SK-N-SH (cell line): ENCODE measurements around the gene GRB10. TPM values are rescaled to one million over a fixed set of nuclear protein-coding genes. Genes with fewer than 3 reads are reported as not detected.

Experiments used
- CTCF ChIA-PET: fragments of 300-600, 350-600 bp; formaldehyde crosslinking; extraction: SDS; loops from one replicate; lab custom pipeline; 2021; lab: Yijun Ruan, JAX
- POLR2A ChIA-PET: fragments of 350-600 bp; sonication (Branson Sonifier 250); formaldehyde crosslinking; extraction: SDS; loops from one replicate; lab custom pipeline; 2020; ENCODE audit warnings: antibody characterized with exemption, inconsistent platforms; lab: Yijun Ruan, JAX
- DNase-seq: peaks from one replicate; pipeline ENCODE4 v3.0.0; 2012
- H2AFZ ChIP-seq: fragments of 200-600 bp; sonication (generic); 2 replicates; pipeline ENCODE4 v1.8.1; 2016; ENCODE audit warnings: antibody characterized with exemption, mild to moderate bottlenecking, low read depth
- H3F3A ChIP-seq: fragments of 200-600 bp; sonication (generic); replicated peaks from 2 replicates; pipeline ENCODE3; 2016; ENCODE audit warnings: antibody characterized with exemption, mild to moderate bottlenecking; ENCODE audit not compliant: insufficient read depth
- H3K27ac ChIP-seq, 2 experiments: fragments of 200-500 bp in 1 of 2; fragments of 200-600 bp in 1 of 2; sonication (Bioruptor generic) in 1 of 2; sonication (generic), shearing (Covaris generic) in 1 of 2; 2 replicates each; pipeline versions ENCODE4 v1.5.1 to v1.6.1; 2014 to 2016; ENCODE audit warnings: low read depth in 2 of 2, inconsistent platforms in 1 of 2, low read length in 1 of 2, mild to moderate bottlenecking in 1 of 2, mixed read lengths in 1 of 2
- H3K27me3 ChIP-seq: fragments of 200-600 bp; sonication (generic), shearing (Covaris generic); 2 replicates; pipeline ENCODE4 v1.6.1; 2016; ENCODE audit warnings: mixed run types; ENCODE audit not compliant: insufficient read depth
- H3K36me3 ChIP-seq, 2 experiments: fragments of 200-500 bp in 1 of 2; fragments of 200-600 bp in 1 of 2; sonication (Bioruptor generic) in 1 of 2; sonication (generic) in 1 of 2; replicated peaks in 1 of 2; 2 replicates each; pipeline versions ENCODE3 to v1.5.1; 2014 to 2016; ENCODE audit warnings: low read length in 1 of 2, mild to moderate bottlenecking in 1 of 2; ENCODE audit not compliant: insufficient read depth in 2 of 2, control insufficient read depth in 1 of 2
- H3K4me1 ChIP-seq, 2 experiments: fragments of 200-500 bp in 1 of 2; fragments of 200-600 bp in 1 of 2; sonication (Bioruptor generic) in 1 of 2; sonication (generic), shearing (Covaris generic) in 1 of 2; 2 replicates each; pipeline versions ENCODE4 v1.5.1 to v1.6.1; 2014 to 2016; ENCODE audit warnings: low read depth in 1 of 2, low read length in 1 of 2, mixed run types in 1 of 2; ENCODE audit not compliant: insufficient read depth in 2 of 2, control insufficient read depth in 1 of 2
- H3K4me2 ChIP-seq: fragments of 200-600 bp; sonication (generic), shearing (Covaris generic); 2 replicates; pipeline ENCODE4 v1.6.1; 2017; ENCODE audit warnings: mixed run types
- H3K4me3 ChIP-seq, 2 experiments: fragments of 200-500 bp in 1 of 2; fragments of 200-600 bp in 1 of 2; sonication (Bioruptor generic) in 1 of 2; sonication (generic), shearing (Covaris generic) in 1 of 2; 2 replicates each; pipeline versions ENCODE4 v1.5.1 to v1.8.1; 2014 to 2016; ENCODE audit warnings: low read depth in 2 of 2, inconsistent platforms in 1 of 2, low read length in 1 of 2, mild to moderate bottlenecking in 1 of 2, mixed read lengths in 1 of 2, moderate library complexity in 1 of 2
- H3K79me2 ChIP-seq: fragments of 200-600 bp; sonication (generic); 2 replicates; pipeline ENCODE4 v1.8.1; 2017; ENCODE audit warnings: mild to moderate bottlenecking; ENCODE audit not compliant: insufficient read depth
- H3K9ac ChIP-seq: fragments of 200-600 bp; sonication (generic); 2 replicates; pipeline ENCODE4 v1.6.1; 2017; ENCODE audit warnings: mixed run types
- H3K9me2 ChIP-seq: fragments of 200-600 bp; sonication (generic); 2 replicates; pipeline ENCODE4 v1.6.1; 2017; ENCODE audit warnings: mixed run types
- H3K9me3 ChIP-seq: fragments of 200-600 bp; sonication (generic); 2 replicates; pipeline ENCODE4 v1.6.1; 2017; ENCODE audit warnings: mixed run types, mild to moderate bottlenecking, moderate library complexity
- H4K20me1 ChIP-seq: fragments of 200-600 bp; sonication (generic); 2 replicates; pipeline ENCODE4 v1.6.1; 2017; ENCODE audit warnings: mild to moderate bottlenecking, mixed run types; ENCODE audit not compliant: insufficient read depth
- CTCF ChIP-seq: fragments of 200-600 bp; sonication (generic); IDR thresholded peaks from 2 replicates; pipeline ENCODE4 v1.6.1; 2017; ENCODE audit warnings: antibody characterized with exemption, mild to moderate bottlenecking, moderate library complexity
- EP300 ChIP-seq, 2 experiments: IDR thresholded peaks; 2 replicates each; pipeline versions ENCODE4 v1.4.0 to v1.6.1; 2012; ENCODE audit warnings: borderline replicate concordance in 1 of 2, low read depth in 1 of 2, low read length in 1 of 2
- EZH2phosphoT487 ChIP-seq: fragments of 200-600 bp; sonication (generic); IDR thresholded peaks from 2 replicates; pipeline ENCODE4 v1.6.1; 2017; ENCODE audit warnings: low read depth, mixed run types, mild to moderate bottlenecking, antibody characterized with exemption, moderate library complexity, borderline replicate concordance
- FOSL2 ChIP-seq: IDR thresholded peaks from 2 replicates; pipeline ENCODE4 v1.4.0; 2012; ENCODE audit warnings: low read depth, mild to moderate bottlenecking, moderate library complexity, borderline replicate concordance
- FOXJ3 ChIP-seq: sonication (generic); formaldehyde crosslinking; IDR thresholded peaks from 2 replicates; pipeline ENCODE4 v1.5.1; 2020; ENCODE audit warnings: mild to moderate bottlenecking, missing genetic modification reagents
- FOXM1 ChIP-seq: IDR thresholded peaks from 2 replicates; pipeline ENCODE4 v1.4.0; 2012; ENCODE audit warnings: low read depth, mild to moderate bottlenecking
- GABPA ChIP-seq: IDR thresholded peaks from 2 replicates; pipeline ENCODE4 v1.4.0; 2012; ENCODE audit warnings: low read depth, mild to moderate bottlenecking
- GATA2 ChIP-seq: sonication (generic); formaldehyde crosslinking; IDR thresholded peaks from 2 replicates; pipeline ENCODE4 v1.5.0; 2020; ENCODE audit warnings: mild to moderate bottlenecking, missing genetic modification reagents
- JUND ChIP-seq: IDR thresholded peaks from 2 replicates; pipeline ENCODE4 v1.4.0; 2012
- MAX ChIP-seq: IDR thresholded peaks from 2 replicates; pipeline ENCODE4 v1.4.0; 2012; ENCODE audit warnings: low read depth
- MEF2A ChIP-seq: IDR thresholded peaks from 2 replicates; pipeline ENCODE4 v1.4.0; 2012; ENCODE audit warnings: low read depth, borderline replicate concordance
- MXI1 ChIP-seq: IDR thresholded peaks from 2 replicates; pipeline ENCODE4 v1.6.1; 2012; ENCODE audit warnings: mild to moderate bottlenecking, low read depth, low read length, improper control_type of control experiment
- NFIC ChIP-seq: IDR thresholded peaks from 2 replicates; pipeline ENCODE4 v1.4.0; 2012; ENCODE audit warnings: borderline replicate concordance
- NRF1 ChIP-seq: IDR thresholded peaks from 2 replicates; pipeline ENCODE4 v1.6.1; 2012; ENCODE audit warnings: low read depth, mild to moderate bottlenecking, low read length
- PBX3 ChIP-seq: IDR thresholded peaks from 2 replicates; pipeline ENCODE4; 2012
- POLR2AphosphoS5 ChIP-seq: IDR thresholded peaks from 2 replicates; pipeline ENCODE4 v1.6.1; 2012; ENCODE audit warnings: low read depth, low read length
- RAD21 ChIP-seq: IDR thresholded peaks from 2 replicates; pipeline ENCODE4 v1.6.1; 2012; ENCODE audit warnings: mild to moderate bottlenecking, low read length
- RCOR1 ChIP-seq: fragments of 150-350 bp; IDR thresholded peaks from 2 replicates; pipeline ENCODE4 v1.6.1; 2017; ENCODE audit warnings: antibody characterized with exemption, low read length
- SIN3A ChIP-seq: IDR thresholded peaks from 2 replicates; pipeline ENCODE4 v1.6.1; 2012; ENCODE audit warnings: low read depth, mild to moderate bottlenecking, low read length, moderate library complexity, borderline replicate concordance
- SMC3 ChIP-seq: IDR thresholded peaks from 2 replicates; pipeline ENCODE4 v1.6.1; 2012; ENCODE audit warnings: low read depth, low read length, improper control_type of control experiment
- TCF12 ChIP-seq: IDR thresholded peaks from 2 replicates; pipeline ENCODE4 v1.4.0; 2012
- USF1 ChIP-seq: IDR thresholded peaks from 2 replicates; pipeline ENCODE4 v1.4.0; 2012; ENCODE audit warnings: low read depth, borderline replicate concordance
- ZBTB33 ChIP-seq: IDR thresholded peaks from 2 replicates; pipeline ENCODE4 v1.4.0; 2012; ENCODE audit warnings: low read depth, borderline replicate concordance
- WGBS: methylation state at CpG from one replicate; pipeline ENCODE4 v1.1.6; 2017; ENCODE audit warnings: low lambda C conversion rate; 5-methylcytosine and 5-hydroxymethylcytosine counted together
- polyA plus RNA-seq, 3 experiments: library from polyadenylated mRNA; depleted of rRNA; stranded (reverse); fragments of >200 nt; gene quantifications; 2 replicates each; pipeline ENCODE4 v1.2.3, GENCODE V29; 2012

Gene GRB10
- polyA plus RNA-seq, 1 of the 3 experiments (the other 2 are of a cell fraction), result 5.1 TPM

- Histone ChIP-seq H3K4me1 (peaks cover 0 to 5% of the 10 kb centered on the region in 2 experiments; a peak in 1 of 4 replicates), H3K9ac (no peak overlapping the region), H3K9me2 (no peaks in the 10 kb centered on the region), H3K27ac (no peak overlapping the region), H2AFZ (no peak overlapping the region), H3K4me3 (no peak overlapping the region), H3K4me2 (no peak overlapping the region), H3K36me3 (no peaks in the 10 kb centered on the region), H3F3A (no peaks in the 10 kb centered on the region), H4K20me1 (peaks cover 95% of the 10 kb centered on the region), H3K9me3 (no peaks in the 10 kb centered on the region), H3K79me2 (peaks cover 87% of the 10 kb centered on the region), H3K27me3 (no peaks in the 10 kb centered on the region)
- ChIA-PET POLR2A (no interaction called here), CTCF (no interaction called here)
- 43% methylated on average over 2 of the region's 2 CpGs for WGBS
- TF ChIP-seq NFIC (no peak), RCOR1 (no peak), SMC3 (no peak), MEF2A (no peak), RAD21 (no peak), NRF1 (no peak), PBX3 (no peak), GABPA (no peak), EZH2phosphoT487 (no peak), TCF12 (no peak), EP300 (IDR thresholded peaks at IDR 0.05; ENCODE audit: borderline replicate concordance in 1 of 2, low read depth in 1 of 2, low read length in 1 of 2) (no peak), POLR2AphosphoS5 (no peak), FOXM1 (no peak), MAX (no peak), CTCF (no peak), MXI1 (no peak)
- DNase-seq, result no peak
Measured at GRCh38 chr7:50743016-50743415, 39.7 kb downstream of the GRB10 start.

GRCh38 chr7:50742401-50742800, 40.3 kb downstream of the GRB10 start:
- Histone ChIP-seq H3K4me3 (no peak overlapping the region), H3K9ac (no peak overlapping the region), H3K27me3 (no peaks in the 10 kb centered on the region), H4K20me1 (peaks cover 95% of the 10 kb centered on the region), H3K79me2 (peaks cover 87% of the 10 kb centered on the region), H3K4me1 (peaks cover 0 to 5% of the 10 kb centered on the region in 2 experiments; a peak in 1 of 4 replicates), H2AFZ (no peak overlapping the region), H3K4me2 (no peak overlapping the region), H3K9me3 (no peaks in the 10 kb centered on the region), H3F3A (no peaks in the 10 kb centered on the region), H3K27ac (no peak overlapping the region), H3K9me2 (no peaks in the 10 kb centered on the region), H3K36me3 (no peaks in the 10 kb centered on the region)
- CTCF ChIA-PET, result interaction anchor here (2.2 kb wide), 1 partner anchor 419 kb away, joined by 4 read pairs; no protein-coding TSS in a partner anchor
- POLR2A ChIA-PET, result no interaction called here
- DNase-seq, result no peak
- WGBS, result 37% methylated on average over 4 of the region's 4 CpGs
- TF ChIP-seq USF1, result no peak
- TF ChIP-seq JUND, result no peak
- no peak for TF ChIP-seq GATA2 (CRISPR knock-in tag)
- no peak for TF ChIP-seq ZBTB33
- no peak for TF ChIP-seq FOSL2
- TF ChIP-seq SIN3A, result no peak
- TF ChIP-seq FOXM1, result no peak
- TF ChIP-seq FOXJ3 (CRISPR knock-in tag), result no peak
- no peak for TF ChIP-seq EZH2phosphoT487
